Measurements from ENCODE around the gene TXNDC16.

TXNDC16 gene

GRCh38 chr14:52391881-52392615 lies 160.3 kb downstream of the TXNDC16 start:
- in situ Hi-C loops (cut with HindIII; ENCODE audit: low pct_unique_long_range_greater_than_20kb, low sequenced_read_pairs), result no loop called here
- TF ChIP-seq JUND (IDR thresholded peaks at IDR 0.05; ENCODE audit: low read depth), result no peak
- no peak for DNase-seq (ENCODE audit: low read depth in 1 of 2, low spot score in 1 of 2)

Measured in T47D (cell line).